OCI-LY3 (cell line): ENCODE data around the gene TECPR2.

Source experiments
- H2AFZ ChIP-seq: fragments of 200-600, 300-600 bp; shearing (Covaris generic); 2 replicates; pipeline ENCODE4 v1.6.0; 2014; ENCODE audit warnings: antibody characterized with exemption, low read depth, low read length
- H3K27ac ChIP-seq: fragments of 200-600, 300-600 bp; sonication (generic); 2 replicates; pipeline ENCODE4 v1.5.1; 2014; ENCODE audit warnings: mild to moderate bottlenecking, low read length, moderate library complexity, mixed read lengths
- H3K27me3 ChIP-seq: fragments of 200-600, 300-600 bp; sonication (generic); 2 replicates; pipeline ENCODE4 v1.6.1; 2014; ENCODE audit warnings: low read depth, low read length, mixed read lengths
- H3K36me3 ChIP-seq: fragments of 200-600, 300-600 bp; sonication (generic); replicated peaks from 2 replicates; pipeline ENCODE3; 2014; ENCODE audit warnings: low read depth, low read length, mixed read lengths
- H3K4me1 ChIP-seq: fragments of 300-600, 200-600 bp; sonication (generic); 2 replicates; pipeline ENCODE4 v1.6.1; 2014; ENCODE audit warnings: low read length, mixed read lengths
- H3K4me2 ChIP-seq: fragments of 200-600, 300-600 bp; sonication (generic); 2 replicates; pipeline ENCODE4 v1.6.1; 2014; ENCODE audit warnings: low read length, mixed read lengths
- H3K4me3 ChIP-seq: fragments of 300-600, 200-600 bp; sonication (generic); 2 replicates; pipeline ENCODE4 v1.5.1; 2014; ENCODE audit warnings: antibody characterized with exemption, mild to moderate bottlenecking, low read length, moderate library complexity
- H3K79me2 ChIP-seq: fragments of 300-600, 200-600 bp; shearing (Covaris generic); 2 replicates; pipeline ENCODE4 v1.6.1; 2014; ENCODE audit warnings: mild to moderate bottlenecking, low read length, mixed read lengths
- H3K9ac ChIP-seq: fragments of 300-600, 200-600 bp; shearing (Covaris generic); 2 replicates; pipeline ENCODE4 v1.6.0; 2014; ENCODE audit warnings: mild to moderate bottlenecking, low read length, moderate library complexity
- H3K9me3 ChIP-seq: fragments of 200-600, 300-600 bp; shearing (Covaris generic); 2 replicates; pipeline ENCODE4 v1.6.1; 2014; ENCODE audit warnings: low read length, mixed read lengths; ENCODE audit not compliant: insufficient read depth
- H4K20me1 ChIP-seq: fragments of 200-600, 300-600 bp; sonication (generic); 2 replicates; pipeline ENCODE4 v1.6.1; 2016; ENCODE audit warnings: low read length, mixed read lengths; ENCODE audit not compliant: insufficient read depth
- CTCF ChIP-seq: fragments of 200-600, 300-600 bp; sonication (generic); IDR thresholded peaks from 2 replicates; pipeline ENCODE4 v1.5.1; 2014; ENCODE audit warnings: antibody characterized with exemption, low read length, low read depth
- EZH2phosphoT487 ChIP-seq: fragments of 200-600 bp; shearing (Covaris generic); IDR thresholded peaks from 2 replicates; pipeline ENCODE4 v1.6.1; 2018; ENCODE audit warnings: antibody characterized with exemption, mixed run types, low read depth

TECPR2 gene

GRCh38 chr14:102338724-102339123 lies 24.0 kb upstream of the TECPR2 start:
- Histone ChIP-seq H3K9ac (no peak overlapping the region), H3K4me2 (no peak overlapping the region), H3K4me1 (peaks cover 6% of the 10 kb centered on the region; the same call in 1 of the 2 replicates), H2AFZ (no peak overlapping the region), H3K36me3 (peaks cover 14% of the 10 kb centered on the region), H3K27me3 (no peaks in the 10 kb centered on the region), H3K9me3 (no peaks in the 10 kb centered on the region), H3K27ac (no peak overlapping the region), H3K4me3 (no peak overlapping the region), H3K79me2 (no peaks in the 10 kb centered on the region), H4K20me1 (no peaks in the 10 kb centered on the region)
- TF ChIP-seq CTCF, result no peak
- no peak for TF ChIP-seq EZH2phosphoT487

GRCh38 chr14:102341566-102341965 lies 21.2 kb upstream of the TECPR2 start:
- H3K4me2 ChIP-seq, result no peak overlapping the region
- no peak overlapping the region for H3K9ac ChIP-seq
- no peaks in the 10 kb centered on the region for H3K79me2 ChIP-seq
- H3K4me3 ChIP-seq, result no peak overlapping the region
- no peak overlapping the region for H2AFZ ChIP-seq
- H3K27ac ChIP-seq, result no peak overlapping the region
- peaks cover 20% of the 10 kb centered on the region for H3K36me3 ChIP-seq
- no peaks in the 10 kb centered on the region for H3K4me1 ChIP-seq
- no peaks in the 10 kb centered on the region for H4K20me1 ChIP-seq
- TF ChIP-seq EZH2phosphoT487 (no peak), CTCF (no peak)
- H3K27me3 ChIP-seq, result no peaks in the 10 kb centered on the region
- H3K9me3 ChIP-seq, result no peaks in the 10 kb centered on the region

GRCh38 chr14:102342238-102342637 lies 20.5 kb upstream of the TECPR2 start:
- Histone ChIP-seq H3K36me3 (peaks cover 20% of the 10 kb centered on the region), H3K27me3 (no peaks in the 10 kb centered on the region), H3K4me3 (no peak overlapping the region), H3K27ac (no peak overlapping the region), H4K20me1 (no peaks in the 10 kb centered on the region), H3K4me2 (no peak overlapping the region), H2AFZ (no peak overlapping the region), H3K9me3 (no peaks in the 10 kb centered on the region), H3K4me1 (no peaks in the 10 kb centered on the region), H3K9ac (no peak overlapping the region), H3K79me2 (no peaks in the 10 kb centered on the region)
- TF ChIP-seq EZH2phosphoT487 (no peak), CTCF (no peak)

GRCh38 chr14:102344084-102344483 lies 18.7 kb upstream of the TECPR2 start:
- no peak overlapping the region for H3K27ac ChIP-seq
- TF ChIP-seq EZH2phosphoT487 (no peak), CTCF (no peak)
- no peak overlapping the region for H3K9ac ChIP-seq
- H3K4me3 ChIP-seq, result no peak overlapping the region
- no peaks in the 10 kb centered on the region for H3K4me1 ChIP-seq
- no peaks in the 10 kb centered on the region for H3K9me3 ChIP-seq
- no peaks in the 10 kb centered on the region for H4K20me1 ChIP-seq
- no peaks in the 10 kb centered on the region for H3K79me2 ChIP-seq
- peaks cover 23% of the 10 kb centered on the region for H3K36me3 ChIP-seq
- no peaks in the 10 kb centered on the region for H3K27me3 ChIP-seq
- no peak overlapping the region for H3K4me2 ChIP-seq
- H2AFZ ChIP-seq, result no peak overlapping the region
